ENCODE results near the gene BRF1. TPM values are rescaled to one million over a fixed set of nuclear protein-coding genes. Genes with fewer than 3 reads are reported as not detected.

BRF1 gene
- total and polyA plus RNA-seq, 2 of the 8 experiments (the other 6 are each of a cell fraction or from before 2014, with no cell fraction given) = 7.7 to 18.3 TPM

DNA sequence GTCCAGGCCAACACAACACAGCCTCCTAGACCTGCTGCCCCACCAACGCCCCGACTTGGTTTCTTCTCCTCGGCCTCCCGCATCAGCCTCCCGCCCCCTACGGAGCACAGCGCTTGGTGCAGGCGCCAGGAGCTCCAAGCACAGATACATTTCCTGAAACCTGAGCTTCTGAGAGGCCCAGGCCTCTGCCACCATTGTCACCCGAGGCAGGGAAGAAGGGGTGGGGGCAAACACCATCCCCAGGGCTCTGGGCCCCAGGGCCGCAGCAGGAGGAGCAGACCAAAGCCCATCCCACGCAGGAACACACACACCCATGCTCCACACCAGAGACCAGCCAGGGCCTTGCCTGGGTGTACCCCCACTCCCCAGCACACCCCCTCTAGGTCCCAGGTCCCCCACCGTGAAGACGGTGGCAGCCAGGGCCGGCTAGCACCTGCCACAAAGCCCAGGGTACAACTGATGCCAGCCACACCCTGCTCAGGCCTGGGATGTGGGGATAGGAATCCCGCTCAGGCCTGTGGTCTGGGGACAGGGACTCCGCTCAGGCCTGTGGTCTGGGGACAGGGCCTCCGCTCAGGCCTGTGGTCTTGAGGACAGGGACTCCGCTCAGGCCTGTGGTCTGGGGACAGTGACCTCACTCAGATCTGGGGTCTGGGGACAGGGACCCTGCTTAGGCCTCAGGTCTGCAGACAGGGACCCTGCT is 137.6 kb downstream of the BRF1 start:
- H3K27me3 ChIP-seq (replicated peaks in 1 of 4; ENCODE audit: control insufficient read depth in 3 of 4, extremely low read depth in 1 of 4, insufficient read depth in 3 of 4, low read length in 3 of 4) = peaks cover 9 to 18% (median 14%) of the 10 kb centered on the region in 4 experiments
- peaks cover 7 to 19% of the 10 kb centered on the region in 2 experiments for H4K20me1 ChIP-seq (replicated peaks in 1 of 2; ENCODE audit: control insufficient read depth in 1 of 2, insufficient read depth in 2 of 2, low read length in 2 of 2)
- no peak for DNase-seq (ENCODE audit: low read depth in 1 of 2, low spot score in 2 of 2)
- H4K5ac ChIP-seq (ENCODE audit: insufficient read length, low read depth, low read length) = no peak overlapping the region
- peaks cover 4% of the 10 kb centered on the region; the same call in 1 of the 2 replicates for H3K23me2 ChIP-seq (ENCODE audit: low read depth, low read length)
- no peak for FAIRE-seq
- H3K14ac ChIP-seq (ENCODE audit: insufficient read length) = no peak overlapping the region
- ChIA-PET CTCF (ENCODE audit: partially characterized antibody) (interaction anchor here (0.5 to 2.4 kb wide), 5 partner anchors 8 to 72 kb away, joined by 3 to 11 read pairs (median 5); no protein-coding TSS in a partner anchor), POLR2A (ENCODE audit: partially characterized antibody) (interaction anchor here (1.1 kb wide), 1 partner anchor 73 kb away, joined by 3 read pairs; no protein-coding TSS in a partner anchor)
- no peak overlapping the region for H3K4ac ChIP-seq (replicated peaks; ENCODE audit: insufficient read length, low read depth, low read length)
- H3K9ac ChIP-seq (replicated peaks in 1 of 4; ENCODE audit: extremely low read depth in 1 of 4, low read depth in 3 of 4, low read length in 3 of 4) = no peak overlapping the region
- peaks cover 0 to 3% (median 1%) of the 10 kb centered on the region in 4 experiments; a peak in 4 of 7 replicates for H3K4me1 ChIP-seq (replicated peaks in 1 of 4; ENCODE audit: control insufficient read depth in 3 of 4, insufficient read depth in 4 of 4, low read length in 3 of 4)
- no peaks in the 10 kb centered on the region for H3K79me2 ChIP-seq (ENCODE audit: control insufficient read depth in 1 of 2, insufficient read depth in 2 of 2, low read length in 2 of 2)
- H2BK20ac ChIP-seq (ENCODE audit: low read length) = no peak overlapping the region
- 75% methylated on average over 13 of the region's 18 CpGs; no CpG with 5 or more reads in 1 of the 2 experiments for WGBS, 2 experiments (ENCODE audit: extremely low coverage in 1 of 2, insufficient coverage in 1 of 2, insufficient read length in 1 of 2, insufficient replicate concordance in 2 of 2, low coverage in 1 of 2, low lambda C conversion rate in 2 of 2, missing lambda C conversion rate in 1 of 2)
- no peak overlapping the region for H2AFZ ChIP-seq (ENCODE audit: low read length)
- H3K18ac ChIP-seq (ENCODE audit: extremely low read depth, low read length) = no peak overlapping the region
- no peak overlapping the region for H2BK15ac ChIP-seq (ENCODE audit: low read length)
- no peak overlapping the region for H3K4me2 ChIP-seq (ENCODE audit: insufficient read depth in 1 of 2, low read depth in 2 of 2, low read length in 2 of 2)
- no peak overlapping the region for H3K4me3 ChIP-seq (ENCODE audit: extremely low read depth in 1 of 4, insufficient read depth in 2 of 4, low read depth in 3 of 4, low read length in 4 of 4)
- no peak overlapping the region for H2BK12ac ChIP-seq (ENCODE audit: low read depth, low read length)
- TF ChIP-seq SUZ12 (IDR thresholded peaks at IDR 0.05; ENCODE audit: low read length) (no peak), TCF12 (IDR thresholded peaks at IDR 0.05; ENCODE audit: low read depth, low read length) (no peak), TAF7 (optimal IDR thresholded peaks at IDR 0.05; ENCODE audit: borderline replicate concordance, low read depth, low read length) (no peak), HDAC6 (IDR thresholded peaks at IDR 0.05; ENCODE audit: low read depth, low read length) (no peak)
- no peak overlapping the region for H4K91ac ChIP-seq (replicated peaks; ENCODE audit: insufficient read length, low read length)
- no peaks in the 10 kb centered on the region for H3K36me3 ChIP-seq (ENCODE audit: control insufficient read depth in 2 of 4, insufficient read depth in 4 of 4, low read length in 3 of 4)
- H4K8ac ChIP-seq (ENCODE audit: extremely low read depth, insufficient read depth, low read length) = peak overlapping the region; percentile 45; the same call in 1 of the 2 replicates
- H2BK5ac ChIP-seq (ENCODE audit: low read depth, low read length) = peak overlapping the region; percentile 60; the same call in 1 of the 2 replicates
- peak overlapping the region; percentile 22 for H2BK120ac ChIP-seq (replicated peaks; ENCODE audit: low read depth, low read length)
- H3K27ac ChIP-seq (ENCODE audit: low read depth, low read length) = no peak overlapping the region
- no peak overlapping the region; the same call in 1 of the 2 replicates for H2AK5ac ChIP-seq (ENCODE audit: low read depth, low read length)
- peaks cover 5% of the 10 kb centered on the region for H3K79me1 ChIP-seq (ENCODE audit: low read depth, low read length)
- H3K23ac ChIP-seq (ENCODE audit: insufficient read length) = no peak overlapping the region
- no peak overlapping the region for H3K56ac ChIP-seq (replicated peaks; ENCODE audit: insufficient read length, low read depth, low read length)
- H3K9me3 ChIP-seq (ENCODE audit: insufficient read depth in 2 of 2, low read depth in 1 of 2, low read length in 1 of 2) = no peaks in the 10 kb centered on the region
